ENCODE measurements around the gene CNIH2.

CNIH2 gene

DNA sequence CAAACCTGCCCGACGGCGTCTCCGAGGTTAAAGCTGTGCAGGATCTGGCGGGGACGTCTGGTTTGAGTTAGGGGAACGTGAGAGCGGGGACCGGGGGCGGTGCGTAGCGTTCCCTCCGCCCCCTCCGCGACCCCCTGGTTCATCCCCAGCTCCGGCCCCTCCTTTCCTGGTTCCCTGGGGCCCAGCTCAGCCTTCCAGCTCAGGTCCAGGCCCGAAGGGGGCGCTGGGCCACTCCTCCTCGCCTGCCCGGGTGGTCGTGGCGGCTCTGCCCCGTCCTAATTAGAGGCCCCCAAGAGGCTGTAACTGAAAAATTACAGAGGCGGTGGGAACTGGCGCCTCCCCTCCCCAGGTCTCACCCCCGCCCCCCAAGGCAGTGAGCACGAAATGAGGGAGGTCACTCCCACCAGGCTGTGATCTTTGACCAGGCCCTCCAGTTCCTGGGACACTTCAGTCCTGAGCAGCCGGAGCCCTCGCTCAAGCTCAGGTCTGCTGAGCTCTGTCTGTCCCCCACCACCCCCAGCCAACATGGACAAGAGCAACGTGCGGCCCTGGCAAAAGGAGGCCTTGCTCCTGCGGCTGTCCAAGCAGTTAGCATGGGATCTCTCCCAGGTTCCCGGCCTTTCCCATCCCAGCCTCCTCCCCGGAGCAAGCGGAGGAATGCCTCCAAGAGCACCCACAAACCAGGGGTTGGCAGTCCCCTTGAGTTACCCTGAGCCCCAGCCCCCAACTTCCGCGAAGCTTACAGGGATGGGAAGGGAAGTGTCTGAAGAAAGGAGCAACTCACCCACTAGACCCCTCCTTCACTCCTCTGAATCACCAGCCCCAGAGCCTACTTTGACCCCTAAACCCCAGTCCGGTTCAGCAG, 35.6 kb downstream of the CNIH2 start:
- in situ Hi-C loops (cut with MboI; ENCODE audit: low sequenced_read_pairs, unreplicated experiment), result no loop called here
- no peak for TF ChIP-seq CTCF (IDR thresholded peaks at IDR 0.05; ENCODE audit: borderline replicate concordance, control extremely low read depth, extremely low read depth, insufficient read depth, missing control alignments)
- DNase-seq (ENCODE audit: low spot score), result no peak

DNA sequence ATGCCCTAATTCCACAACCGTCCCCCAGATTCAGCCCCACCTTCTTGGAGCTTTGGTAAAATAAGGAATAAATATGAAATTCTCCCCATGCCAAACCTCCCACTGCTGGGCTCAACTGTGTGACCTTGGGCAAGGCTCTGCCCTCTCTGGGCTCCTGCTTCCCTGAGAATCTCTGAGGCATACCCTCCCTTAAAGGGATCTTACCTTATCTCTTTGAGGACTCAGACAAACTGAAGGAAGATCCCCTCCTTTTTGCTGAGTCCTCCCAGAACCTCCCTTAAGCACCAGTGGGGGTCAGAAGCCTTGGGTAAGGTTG, 36.2 kb downstream of the CNIH2 start:
- DNase-seq (ENCODE audit: low spot score), result no peak
- TF ChIP-seq CTCF (IDR thresholded peaks at IDR 0.05; ENCODE audit: borderline replicate concordance, control extremely low read depth, extremely low read depth, insufficient read depth, missing control alignments), result no peak
- in situ Hi-C loops (cut with MboI; ENCODE audit: low sequenced_read_pairs, unreplicated experiment), result no loop called here

- TF ChIP-seq CTCF (IDR thresholded peaks at IDR 0.05; ENCODE audit: borderline replicate concordance, control extremely low read depth, extremely low read depth, insufficient read depth, missing control alignments), result no peak
Measured at GRCh38 chr11:66314561-66315497, 36.9 kb downstream of the CNIH2 start.

GRCh38 chr11:66315498-66315885, 37.5 kb downstream of the CNIH2 start:
- TF ChIP-seq CTCF (IDR thresholded peaks at IDR 0.05; ENCODE audit: borderline replicate concordance, control extremely low read depth, extremely low read depth, insufficient read depth, missing control alignments), result no peak
- no peak for DNase-seq (ENCODE audit: low spot score)
- in situ Hi-C loops (cut with MboI; ENCODE audit: low sequenced_read_pairs, unreplicated experiment), result no loop called here

More at GRCh38 chr11:66314561-66315497, 36.9 kb downstream of the CNIH2 start:
- DNase-seq (ENCODE audit: low spot score), result no peak
- in situ Hi-C loops (cut with MboI; ENCODE audit: low sequenced_read_pairs, unreplicated experiment), result no loop called here

DNA sequence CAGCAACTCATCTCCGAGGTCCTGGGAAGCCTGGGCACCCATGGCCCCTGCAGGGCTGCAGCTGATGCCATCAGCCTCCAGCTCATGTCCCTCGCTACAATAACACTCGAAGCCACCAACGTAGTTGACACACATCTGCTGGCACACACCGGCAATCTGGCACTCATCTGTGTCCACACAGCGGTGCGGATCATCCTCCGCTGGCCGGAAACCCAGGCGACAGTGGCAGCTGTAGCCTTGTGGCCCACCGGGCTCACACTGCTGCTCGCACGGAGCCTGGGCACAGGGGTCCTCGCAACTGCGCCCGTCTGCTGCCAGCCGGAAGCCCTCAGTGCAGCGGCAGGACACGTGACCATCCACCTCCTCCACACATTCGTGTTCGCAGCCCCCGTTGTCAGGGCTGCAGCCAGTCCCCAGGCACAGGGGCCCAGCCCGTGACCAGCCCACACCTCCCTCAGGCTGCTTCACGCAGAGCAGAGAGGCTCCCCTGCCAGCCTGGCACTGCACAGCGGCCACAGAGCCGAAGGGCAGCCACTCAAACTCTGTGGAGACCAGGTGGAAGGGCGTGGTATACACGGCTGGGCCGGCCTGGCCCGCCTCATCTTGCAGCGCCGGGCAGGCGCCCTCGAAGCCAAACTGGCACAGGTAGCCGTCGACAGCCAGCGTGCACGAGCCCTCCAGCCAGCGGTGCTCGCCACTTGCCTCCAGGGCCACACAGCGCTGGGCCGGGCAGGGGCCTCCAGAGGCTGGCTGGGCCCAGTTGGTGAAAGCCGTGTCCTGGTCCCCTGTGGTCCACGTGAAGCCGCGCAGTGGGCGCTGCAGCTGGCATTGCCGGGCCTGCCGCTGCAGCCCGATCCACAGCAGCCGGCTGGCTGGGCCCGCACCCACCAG, 38.2 kb downstream of the CNIH2 start:
- DNase-seq (ENCODE audit: low spot score), result no peak
- in situ Hi-C loops (cut with MboI; ENCODE audit: low sequenced_read_pairs, unreplicated experiment), result no loop called here
- no peak for TF ChIP-seq CTCF (IDR thresholded peaks at IDR 0.05; ENCODE audit: borderline replicate concordance, control extremely low read depth, extremely low read depth, insufficient read depth, missing control alignments)

GRCh38 chr11:66316849-66317251, 38.9 kb downstream of the CNIH2 start, which contains the start of gene CD248:
CD248 (minus strand) TSS chr11:66317044; CDS start chr11:66317027, 17 bp downstream.
- no peak for TF ChIP-seq CTCF (IDR thresholded peaks at IDR 0.05; ENCODE audit: borderline replicate concordance, control extremely low read depth, extremely low read depth, insufficient read depth, missing control alignments)
- in situ Hi-C loops (cut with MboI; ENCODE audit: low sequenced_read_pairs, unreplicated experiment), result no loop called here
- no peak for DNase-seq (ENCODE audit: low spot score)

Measured in GM13976 (cell line).